HUES64 (cell line): ENCODE results near the gene RASA3.
A peak's percentile ranks its signal among the peaks of the same experiment; 100 is the strongest.
"Not testable (repeated sequence)": the region's sequence is repeated elsewhere in the genome, so short reads cannot be mapped to it uniquely, and the experiment has no call there.

ENCODE experiments used
- H3K27ac ChIP-seq: 2 replicates; pipeline ENCODE4 v1.7.0; 2013; ENCODE audit warnings: low read depth, low read length, inconsistent platforms
- H3K27me3 ChIP-seq: 2 replicates; pipeline ENCODE4 v1.6.1; 2013; ENCODE audit warnings: mild to moderate bottlenecking, low read length; ENCODE audit not compliant: insufficient read depth
- H3K36me3 ChIP-seq: 2 replicates; pipeline ENCODE4 v1.6.1; 2013; ENCODE audit warnings: mild to moderate bottlenecking, low read length; ENCODE audit not compliant: insufficient read depth
- H3K4me1 ChIP-seq: 2 replicates; pipeline ENCODE4 v1.6.1; 2013; ENCODE audit warnings: mild to moderate bottlenecking, low read length, moderate library complexity; ENCODE audit not compliant: insufficient read depth
- H3K4me3 ChIP-seq: 2 replicates; pipeline ENCODE4 v1.5.1; 2013; ENCODE audit warnings: mild to moderate bottlenecking, low read length, moderate library complexity
- H3K9ac ChIP-seq: 2 replicates; pipeline ENCODE4 v1.6.1; 2013; ENCODE audit warnings: mild to moderate bottlenecking, low read depth, low read length
- H3K9me3 ChIP-seq: 2 replicates; pipeline ENCODE4 v1.6.1; 2013; ENCODE audit warnings: low read depth, low read length; ENCODE audit not compliant: insufficient read depth
- WGBS: fragments of 150-250, 120-280 bp; methylation state at CpG from one replicate; pipeline ENCODE4 v1.1.7; 2013; ENCODE audit warnings: missing lambda C conversion rate; 5-methylcytosine and 5-hydroxymethylcytosine counted together

The RASA3 gene

GRCh38 chr13:113988859-113989258, 143.6 kb downstream of the RASA3 start:
- WGBS = 94% methylated on average over 6 of the region's 6 CpGs
- H3K9me3 ChIP-seq = not testable (repeated sequence)

DNA sequence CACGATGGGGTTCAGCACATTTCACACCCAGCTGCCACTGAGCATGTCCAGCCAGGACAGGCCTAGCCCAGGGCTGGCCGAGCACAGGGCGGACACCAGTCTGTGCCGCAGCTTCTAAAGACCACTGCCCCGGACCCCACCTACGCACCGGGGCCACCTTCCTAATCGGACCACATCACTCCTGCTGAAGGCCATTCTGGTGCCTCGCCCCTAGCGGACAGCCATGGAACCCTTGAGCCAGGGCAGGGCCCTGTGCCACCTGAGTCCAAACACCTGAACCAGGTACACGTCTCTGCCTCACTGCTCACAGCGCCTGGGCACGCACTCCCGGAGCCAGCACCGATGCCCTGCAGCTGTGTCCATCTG, 150.1 kb downstream of the RASA3 start:
- WGBS = 97% methylated on average over 15 of the region's 15 CpGs
- H3K4me3 ChIP-seq = no peak overlapping the region
- H3K9me3 ChIP-seq = no peaks in the 10 kb centered on the region
- no peak overlapping the region for H3K27ac ChIP-seq
- no peaks in the 10 kb centered on the region for H3K27me3 ChIP-seq
- H3K9ac ChIP-seq = no peak overlapping the region
- no peaks in the 10 kb centered on the region for H3K4me1 ChIP-seq
- H3K36me3 ChIP-seq = peaks cover 6% of the 10 kb centered on the region

More at GRCh38 chr13:113988859-113989258, 143.6 kb downstream of the RASA3 start:
- peaks cover 28% of the 10 kb centered on the region for H3K36me3 ChIP-seq
- not testable (repeated sequence) for H3K9ac ChIP-seq, H3K27ac ChIP-seq, H3K4me3 ChIP-seq, H3K27me3 ChIP-seq, H3K4me1 ChIP-seq

GRCh38 chr13:113981611-113982295, 150.7 kb downstream of the RASA3 start:
- 93% methylated on average over 28 of the region's 28 CpGs for WGBS
- H3K9ac ChIP-seq = no peak overlapping the region
- H3K27ac ChIP-seq = no peak overlapping the region

DNA sequence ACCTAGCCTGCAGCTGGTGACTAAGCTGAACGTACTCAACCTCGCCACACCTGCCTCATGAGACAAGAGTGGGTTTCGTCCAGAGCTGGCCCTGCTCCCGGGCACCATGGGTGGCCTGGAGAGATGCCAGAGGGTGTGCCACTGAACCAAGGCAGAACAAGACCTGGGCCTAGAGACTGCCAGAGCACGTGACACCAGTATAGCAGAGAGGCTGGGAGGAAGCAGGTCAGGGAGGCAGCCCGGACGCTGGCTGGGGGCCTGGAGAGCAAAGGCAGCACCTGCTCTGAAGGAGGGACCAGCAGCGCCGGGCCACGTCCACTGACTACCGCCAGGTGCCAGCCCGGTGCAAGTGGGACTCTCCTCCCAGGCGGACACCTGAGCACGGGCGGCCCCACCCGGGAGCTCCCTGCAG, 151.2 kb downstream of the RASA3 start:
- WGBS = 94% methylated on average over 16 of the region's 16 CpGs
- Histone ChIP-seq H3K9me3 (no peaks in the 10 kb centered on the region), H3K4me3 (no peak overlapping the region), H3K27me3 (no peaks in the 10 kb centered on the region), H3K9ac (no peak overlapping the region), H3K27ac (no peak overlapping the region), H3K36me3 (peaks cover 7% of the 10 kb centered on the region), H3K4me1 (no peaks in the 10 kb centered on the region)

More at GRCh38 chr13:113981611-113982295, 150.7 kb downstream of the RASA3 start:
- Histone ChIP-seq H3K9me3 (no peaks in the 10 kb centered on the region), H3K27me3 (no peaks in the 10 kb centered on the region), H3K36me3 (peaks cover 7% of the 10 kb centered on the region), H3K4me3 (no peak overlapping the region), H3K4me1 (no peaks in the 10 kb centered on the region)

DNA sequence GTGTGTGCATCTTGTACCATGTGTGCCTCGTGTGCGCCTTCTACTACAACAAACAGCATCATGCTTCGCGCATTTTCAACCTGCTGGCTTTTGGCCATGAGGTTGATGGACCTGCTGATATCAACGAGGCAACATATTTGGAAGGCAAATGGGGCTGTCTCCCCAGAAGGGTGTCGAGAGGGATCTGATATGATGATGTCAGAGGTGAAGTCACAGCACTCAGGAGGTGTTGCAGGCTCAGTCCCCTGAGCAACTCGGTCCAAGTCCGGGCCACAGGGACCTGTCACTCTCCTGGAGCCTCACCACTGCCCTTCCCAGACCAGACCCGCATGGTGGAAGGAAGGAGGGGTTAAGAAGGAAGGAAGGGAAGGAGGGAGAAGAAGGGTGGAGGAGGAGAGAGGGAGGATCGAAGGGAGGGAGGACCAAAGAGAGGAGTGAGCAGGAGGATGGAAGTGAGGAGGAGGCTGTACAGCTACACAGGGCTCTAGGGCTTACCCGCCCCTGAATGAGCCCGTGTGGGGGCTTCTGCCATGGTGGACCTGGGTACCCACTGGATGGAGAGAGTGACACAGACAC, 151.8 kb downstream of the RASA3 start:
- no peaks in the 10 kb centered on the region for H3K4me1 ChIP-seq
- no peak overlapping the region for H3K27ac ChIP-seq
- no peak overlapping the region for H3K9ac ChIP-seq
- no peak overlapping the region for H3K4me3 ChIP-seq
- H3K27me3 ChIP-seq = no peaks in the 10 kb centered on the region
- peaks cover 7% of the 10 kb centered on the region for H3K36me3 ChIP-seq
- H3K9me3 ChIP-seq = no peaks in the 10 kb centered on the region
- 94% methylated on average over 12 of the region's 12 CpGs for WGBS

GRCh38 chr13:113979791-113980471, 152.5 kb downstream of the RASA3 start:
- Histone ChIP-seq H3K9me3 (no peaks in the 10 kb centered on the region), H3K27me3 (no peaks in the 10 kb centered on the region), H3K36me3 (peaks cover 7% of the 10 kb centered on the region), H3K4me1 (no peaks in the 10 kb centered on the region), H3K9ac (no peak overlapping the region), H3K4me3 (no peak overlapping the region), H3K27ac (no peak overlapping the region)
- WGBS = 95% methylated on average over 20 of the region's 20 CpGs

- no peak overlapping the region for H3K27ac ChIP-seq
Measured at GRCh38 chr13:113978741-113979481, 153.5 kb downstream of the RASA3 start.

GRCh38 chr13:113977976-113978375, 154.4 kb downstream of the RASA3 start:
- H3K4me1 ChIP-seq = no peaks in the 10 kb centered on the region
- no peaks in the 10 kb centered on the region for H3K27me3 ChIP-seq
- H3K36me3 ChIP-seq = peaks cover 7% of the 10 kb centered on the region
- no peak overlapping the region for H3K27ac ChIP-seq
- H3K9ac ChIP-seq = no peak overlapping the region
- no peak overlapping the region for H3K4me3 ChIP-seq
- 96% methylated on average over 13 of the region's 13 CpGs for WGBS
- H3K9me3 ChIP-seq = no peaks in the 10 kb centered on the region

More at GRCh38 chr13:113978741-113979481, 153.5 kb downstream of the RASA3 start:
- H3K4me3 ChIP-seq = no peak overlapping the region
- 95% methylated on average over 41 of the region's 41 CpGs for WGBS
- H3K4me1 ChIP-seq = no peaks in the 10 kb centered on the region
- H3K9ac ChIP-seq = no peak overlapping the region
- no peaks in the 10 kb centered on the region for H3K9me3 ChIP-seq
- H3K36me3 ChIP-seq = peaks cover 7% of the 10 kb centered on the region
- H3K27me3 ChIP-seq = no peaks in the 10 kb centered on the region

DNA sequence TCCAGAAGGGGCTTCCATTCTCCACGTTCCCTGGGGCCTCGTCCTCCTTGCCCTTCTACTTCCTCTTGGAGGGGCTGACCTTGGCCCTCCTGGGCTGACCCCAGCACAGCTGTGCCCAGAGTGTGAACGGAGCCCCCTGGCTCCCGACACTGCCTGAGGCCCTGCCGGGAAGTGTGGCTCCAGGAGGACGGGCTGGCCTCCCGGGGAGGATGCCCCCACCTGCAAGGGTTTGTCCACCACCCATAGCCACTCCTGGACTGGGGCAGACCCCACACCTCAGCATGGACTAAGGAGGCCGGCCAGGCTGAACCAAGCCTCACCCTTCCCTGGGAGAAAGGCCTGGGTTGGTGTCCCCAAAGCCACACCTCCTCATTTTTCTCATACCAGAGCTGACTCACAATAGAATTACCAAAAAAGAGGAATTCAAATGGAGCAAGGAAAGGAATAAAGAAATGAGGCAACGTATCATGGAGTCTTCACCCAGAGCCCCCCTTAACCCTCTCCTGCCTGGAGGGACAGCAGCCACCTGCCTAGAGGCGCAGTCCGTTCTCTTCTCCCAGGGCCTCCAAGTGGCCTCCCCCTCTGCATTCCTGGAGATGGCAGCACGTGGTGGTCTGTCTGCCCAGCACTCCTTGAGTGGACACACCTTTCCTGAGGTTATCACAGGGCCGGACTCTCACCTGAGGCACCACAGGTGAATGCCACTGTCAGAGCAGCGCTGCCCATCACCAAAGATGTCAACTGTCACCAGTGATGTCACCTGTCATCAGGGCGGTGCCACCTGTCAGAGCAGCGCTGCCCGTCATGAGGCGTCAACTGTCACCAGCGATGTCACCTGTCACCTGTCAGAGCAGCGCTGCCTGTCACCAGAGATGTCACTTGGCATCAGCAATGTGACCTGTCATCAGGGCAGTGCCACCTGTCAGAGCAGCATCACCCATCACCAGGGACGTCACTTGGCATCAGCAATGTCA, 155.4 kb downstream of the RASA3 start:
- no peaks in the 10 kb centered on the region for H3K4me1 ChIP-seq
- H3K27me3 ChIP-seq = no peaks in the 10 kb centered on the region
- no peak overlapping the region for H3K4me3 ChIP-seq
- peaks cover 7% of the 10 kb centered on the region for H3K36me3 ChIP-seq
- peak overlapping the region; percentile 7; the same call in 1 of the 2 replicates for H3K27ac ChIP-seq
- H3K9ac ChIP-seq = no peak overlapping the region
- 83% methylated on average over 21 of the region's 21 CpGs for WGBS
- H3K9me3 ChIP-seq = no peaks in the 10 kb centered on the region

- peaks cover 6% of the 10 kb centered on the region for H3K36me3 ChIP-seq
- no peak overlapping the region for H3K9ac ChIP-seq
- no peak overlapping the region for H3K4me3 ChIP-seq
- no peaks in the 10 kb centered on the region for H3K27me3 ChIP-seq
- no peak overlapping the region for H3K27ac ChIP-seq
- no peaks in the 10 kb centered on the region for H3K9me3 ChIP-seq
- no peaks in the 10 kb centered on the region for H3K4me1 ChIP-seq
- 95% methylated on average over 15 of the region's 15 CpGs for WGBS
Measured at GRCh38 chr13:113975416-113975815, 157.0 kb downstream of the RASA3 start.
